HG03108 (cell line): ENCODE data around the gene OGFR.

Experiments
- ATAC-seq: cut with Tn5 transposase; IDR thresholded peaks from one replicate; pipeline ENCODE4 v1.9.1; 2021; ENCODE audit warnings: moderate library complexity; ENCODE audit not compliant: unreplicated experiment

The OGFR gene

GRCh38 chr20:62769346-62770071 is 35.1 kb upstream of the OGFR start:
- no peak for ATAC-seq

GRCh38 chr20:62770111-62770910 is 34.3 kb upstream of the OGFR start:
- no peak for ATAC-seq

GRCh38 chr20:62770916-62771315 is 33.7 kb upstream of the OGFR start:
- ATAC-seq: no peak

DNA sequence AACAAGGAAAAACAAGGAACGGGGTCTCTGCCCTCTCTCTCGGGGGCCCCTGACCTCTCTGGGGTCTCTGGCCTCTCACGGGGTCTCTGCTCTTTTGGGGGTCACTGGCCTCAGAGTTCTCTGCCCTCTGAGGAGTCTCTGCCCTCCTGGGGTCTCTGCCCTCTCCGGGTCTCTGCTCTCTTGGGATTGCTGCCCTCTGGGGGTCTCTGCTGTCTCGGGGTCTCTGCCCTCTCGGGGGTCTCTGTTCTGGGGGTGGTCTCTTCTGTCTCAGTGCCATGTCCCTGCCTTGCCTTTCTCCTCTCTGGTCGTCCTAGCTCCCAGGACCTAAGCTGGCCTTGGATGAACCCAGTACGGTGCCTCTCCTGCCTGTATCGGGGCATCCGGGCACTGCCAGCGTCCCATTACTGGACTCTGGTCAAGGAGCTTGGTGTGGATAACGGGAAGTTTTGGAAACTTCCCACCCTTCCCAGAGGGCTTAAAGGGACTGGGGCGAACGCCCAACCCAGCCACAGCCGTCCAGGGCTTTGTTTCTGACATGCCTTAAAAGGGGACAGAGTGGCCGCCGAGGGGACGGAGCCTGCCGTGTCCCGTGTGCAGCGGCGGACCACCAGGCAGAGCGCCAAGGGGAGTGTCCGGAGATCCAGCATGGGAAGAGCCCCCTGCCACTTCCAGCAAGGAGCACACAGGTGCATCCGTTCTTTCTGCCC is 33.1 kb upstream of the OGFR start:
- no peak for ATAC-seq

GRCh38 chr20:62772103-62772611 is 32.5 kb upstream of the OGFR start:
- no peak for ATAC-seq

GRCh38 chr20:62772619-62772989 is 32.0 kb upstream of the OGFR start:
- no peak for ATAC-seq

DNA sequence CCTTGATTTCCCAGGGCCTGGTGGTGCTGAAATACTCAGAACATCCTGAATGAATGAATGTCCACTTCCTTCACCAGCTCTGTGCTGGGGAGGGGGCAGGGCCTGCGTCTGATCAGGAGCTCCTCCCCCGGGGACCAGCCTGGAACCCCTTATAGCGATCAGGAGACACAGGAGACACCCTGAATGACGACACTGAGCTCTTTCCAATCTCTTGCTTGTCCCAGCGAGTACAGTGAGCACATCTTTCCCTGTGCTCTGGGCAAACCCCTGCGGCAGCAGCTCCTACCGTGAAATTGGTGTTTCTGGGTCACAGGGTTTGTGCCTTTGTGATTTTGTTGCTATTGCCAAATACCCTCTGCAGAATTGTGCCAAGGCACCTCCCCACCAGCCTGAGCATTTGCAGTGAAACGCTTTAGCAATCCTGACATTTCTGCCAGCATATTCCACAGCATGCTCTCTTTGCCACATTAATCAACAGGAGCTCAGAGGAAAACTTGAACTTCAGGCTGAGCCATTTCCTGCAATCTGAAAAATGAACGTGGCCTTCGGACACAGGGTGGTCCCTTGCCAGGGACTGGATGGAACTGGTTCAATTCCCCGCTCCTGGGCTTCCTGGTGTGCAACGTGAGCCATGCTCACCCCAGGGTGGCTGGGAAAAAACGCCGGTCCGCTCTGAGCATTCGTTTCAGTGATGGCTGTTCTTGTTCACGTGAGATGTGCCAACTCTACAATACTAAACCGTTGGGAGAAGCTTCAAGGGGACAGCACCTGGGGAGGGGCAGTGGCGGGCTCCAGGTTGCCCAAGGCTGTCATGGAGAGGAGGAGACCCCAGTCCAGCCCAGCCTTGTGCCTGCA is 31.4 kb upstream of the OGFR start:
- no peak for ATAC-seq

GRCh38 chr20:62773845-62774714 is 30.6 kb upstream of the OGFR start:
- no peak for ATAC-seq

GRCh38 chr20:62774762-62775161 is 29.9 kb upstream of the OGFR start:
- ATAC-seq: no peak

- ATAC-seq: no peak
Measured at GRCh38 chr20:62775206-62775605, 29.4 kb upstream of the OGFR start.

- no peak for ATAC-seq
Measured at GRCh38 chr20:62776035-62776691, 28.5 kb upstream of the OGFR start.

- ATAC-seq: no peak
Measured at GRCh38 chr20:62776692-62777527, 27.7 kb upstream of the OGFR start.

DNA sequence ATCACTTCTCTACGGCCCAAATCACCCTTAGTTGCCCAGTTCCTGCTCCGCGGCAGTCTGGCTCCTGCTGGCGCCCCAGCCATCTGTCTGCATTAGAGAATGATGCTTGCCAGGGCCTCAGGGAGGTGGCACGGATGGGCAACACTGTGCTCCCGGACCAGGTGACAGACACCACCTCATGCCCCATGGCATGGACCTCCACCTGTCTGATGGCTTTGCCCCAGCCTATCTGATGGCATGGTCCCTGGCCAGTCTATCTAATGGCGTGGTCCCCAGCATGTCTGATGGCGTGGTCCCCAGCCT is 27.2 kb upstream of the OGFR start:
- no peak for ATAC-seq

DNA sequence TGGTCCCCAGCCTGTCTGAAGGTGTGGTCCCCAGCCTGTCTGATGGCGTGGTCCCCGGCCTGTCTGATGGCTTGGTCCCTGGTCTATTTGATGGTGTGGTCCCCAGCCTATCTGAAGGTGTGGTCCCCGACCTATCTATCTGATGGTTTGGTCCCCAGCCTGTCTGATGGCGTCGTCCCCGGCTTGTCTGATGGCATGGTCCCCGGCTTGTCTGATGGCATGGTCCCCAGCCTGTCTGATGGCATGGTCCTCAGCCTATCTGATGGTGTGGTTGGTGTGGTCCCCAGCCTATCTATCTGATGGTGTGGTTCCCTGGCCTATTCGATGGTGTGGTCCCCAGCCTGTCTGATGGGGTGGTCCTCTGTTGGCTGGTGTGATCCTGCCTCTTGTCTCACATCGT is 26.6 kb upstream of the OGFR start:
- no peak for ATAC-seq

- ATAC-seq: no peak
Measured at GRCh38 chr20:62778601-62779416, 25.8 kb upstream of the OGFR start.

GRCh38 chr20:62779417-62779685 is 25.3 kb upstream of the OGFR start:
- no peak for ATAC-seq

DNA sequence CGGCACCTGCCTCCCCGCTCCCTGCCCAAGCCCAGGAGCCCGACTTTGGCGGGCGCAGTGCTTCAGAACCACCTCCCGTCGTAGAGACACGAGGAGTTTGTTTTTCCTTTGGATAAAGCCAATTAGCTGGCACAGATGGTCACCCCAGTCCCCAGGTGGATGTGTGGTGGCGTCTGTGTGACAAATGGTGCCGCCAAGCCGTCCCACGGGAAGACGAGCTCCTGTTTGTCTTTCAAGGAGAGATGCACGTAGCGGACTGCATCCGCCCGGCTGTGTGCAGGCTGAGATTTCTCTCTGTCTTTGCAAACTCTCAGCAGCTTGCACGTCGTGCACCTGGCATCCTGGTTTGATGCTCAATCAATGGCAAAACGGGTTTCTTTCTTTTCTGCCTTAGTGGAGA is 24.4 kb upstream of the OGFR start:
- ATAC-seq: no peak

- no peak for ATAC-seq
Measured at GRCh38 chr20:62780696-62781095, 23.9 kb upstream of the OGFR start.
